Measurements from ENCODE around the gene KANSL1L. TPM values are rescaled to one million over a fixed set of nuclear protein-coding genes. Genes with fewer than 3 reads are reported as not detected.

KANSL1L gene
- total and polyA plus RNA-seq, 12 donors, result 4.0 to 27.3 (median 18.9) TPM

DNA sequence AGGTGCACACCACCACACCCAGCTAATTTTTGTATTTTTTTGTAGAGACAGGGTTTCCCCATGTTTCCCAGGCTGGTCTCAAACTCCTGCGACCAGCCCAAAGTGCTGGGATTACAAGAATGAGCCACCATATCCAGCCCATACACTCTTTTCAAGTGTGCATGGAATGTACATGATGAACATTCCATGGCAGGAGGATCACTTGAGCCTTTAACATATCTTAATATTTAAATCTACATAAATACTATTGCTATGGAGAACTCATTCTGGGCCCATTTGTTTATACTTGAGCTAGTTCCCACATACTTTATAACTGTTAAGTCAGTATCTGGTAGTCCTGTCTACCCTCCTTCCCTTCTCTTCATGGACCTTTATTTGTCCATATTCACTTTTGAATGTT is 120.3 kb downstream of the KANSL1L start:
- Histone ChIP-seq H3K4me1 (peaks cover 0 to 5% (median 0%) of the 10 kb centered on the region in 9 donors), H3K27ac (no peak overlapping the region), H3K4me3 (no peak overlapping the region), H3K9me3 (peaks cover 0 to 35% (median 11%) of the 10 kb centered on the region in 11 donors), H3K27me3 (no peaks in the 10 kb centered on the region), H3K36me3 (peaks cover 0 to 61% (median 5%) of the 10 kb centered on the region in 9 donors)
- TF ChIP-seq, protein P1, sequence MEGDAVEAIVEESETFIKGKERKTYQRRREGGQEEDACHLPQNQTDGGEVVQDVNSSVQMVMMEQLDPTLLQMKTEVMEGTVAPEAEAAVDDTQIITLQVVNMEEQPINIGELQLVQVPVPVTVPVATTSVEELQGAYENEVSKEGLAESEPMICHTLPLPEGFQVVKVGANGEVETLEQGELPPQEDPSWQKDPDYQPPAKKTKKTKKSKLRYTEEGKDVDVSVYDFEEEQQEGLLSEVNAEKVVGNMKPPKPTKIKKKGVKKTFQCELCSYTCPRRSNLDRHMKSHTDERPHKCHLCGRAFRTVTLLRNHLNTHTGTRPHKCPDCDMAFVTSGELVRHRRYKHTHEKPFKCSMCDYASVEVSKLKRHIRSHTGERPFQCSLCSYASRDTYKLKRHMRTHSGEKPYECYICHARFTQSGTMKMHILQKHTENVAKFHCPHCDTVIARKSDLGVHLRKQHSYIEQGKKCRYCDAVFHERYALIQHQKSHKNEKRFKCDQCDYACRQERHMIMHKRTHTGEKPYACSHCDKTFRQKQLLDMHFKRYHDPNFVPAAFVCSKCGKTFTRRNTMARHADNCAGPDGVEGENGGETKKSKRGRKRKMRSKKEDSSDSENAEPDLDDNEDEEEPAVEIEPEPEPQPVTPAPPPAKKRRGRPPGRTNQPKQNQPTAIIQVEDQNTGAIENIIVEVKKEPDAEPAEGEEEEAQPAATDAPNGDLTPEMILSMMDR (IDR thresholded peaks at IDR 0.05), result no peak
- 95 to 98% methylated on average over 1 of the region's 1 CpG for WGBS, 2 donors
- ATAC-seq (no peak), DNase-seq (no peak)
- intact Hi-C loops (cut with DNase I), result no loop called here

GRCh38 chr2:210049831-210050230 is 121.4 kb downstream of the KANSL1L start:
- Histone ChIP-seq H3K27me3 (no peaks in the 10 kb centered on the region), H3K36me3 (peaks cover 0 to 51% (median 2%) of the 10 kb centered on the region in 9 donors), H3K4me3 (no peak overlapping the region), H3K27ac (no peak overlapping the region), H3K9me3 (peaks cover 0 to 27% (median 7%) of the 10 kb centered on the region in 11 donors), H3K4me1 (peaks cover 0 to 5% (median 0%) of the 10 kb centered on the region in 9 donors)
- WGBS, 2 donors, result 90 to 92% methylated on average over 1 of the region's 1 CpG
- intact Hi-C loops (cut with DNase I), result no loop called here
- TF ChIP-seq, protein P1 (IDR thresholded peaks at IDR 0.05), result no peak
- no peak for ATAC-seq
- DNase-seq, result no peak

DNA sequence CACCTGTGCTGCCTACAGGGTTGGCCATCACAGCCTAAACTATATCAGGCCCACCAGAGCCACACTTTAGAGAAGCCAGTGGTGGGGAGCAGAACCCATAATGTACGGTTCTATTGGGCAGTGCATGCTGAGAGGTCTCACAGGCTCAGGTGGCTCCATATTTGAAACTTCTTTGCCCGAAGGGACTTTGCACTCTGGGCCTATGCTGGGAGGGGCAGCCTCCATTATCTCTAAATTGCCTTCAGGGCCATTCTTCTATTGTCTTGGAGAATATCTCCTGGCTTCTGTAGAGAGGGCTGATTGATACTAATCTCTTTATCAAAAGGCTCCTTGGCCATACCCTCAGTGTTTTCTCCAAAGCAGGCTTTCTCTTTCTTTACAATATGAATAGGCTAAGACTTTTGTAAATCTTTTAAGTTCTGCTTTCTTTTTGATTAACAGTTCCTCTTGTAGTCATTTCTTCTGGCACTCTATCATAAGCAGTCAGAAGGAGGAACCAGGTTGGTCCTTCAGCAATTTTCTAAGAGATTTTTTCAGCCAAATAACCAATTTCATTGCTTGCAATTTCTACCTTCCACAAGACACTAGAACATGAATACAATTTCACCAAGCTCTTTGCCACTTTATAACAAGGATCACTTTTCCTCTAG is 124.2 kb downstream of the KANSL1L start:
- no peak for ATAC-seq
- Histone ChIP-seq H3K4me1 (peaks cover 0 to 5% (median 0%) of the 10 kb centered on the region in 9 donors), H3K36me3 (peaks cover 0 to 51% (median 6%) of the 10 kb centered on the region in 9 donors), H3K9me3 (peaks cover 0 to 16% (median 4%) of the 10 kb centered on the region in 11 donors), H3K27me3 (no peaks in the 10 kb centered on the region), H3K27ac (no peak overlapping the region), H3K4me3 (no peak overlapping the region)
- WGBS, 2 donors, result 98% methylated on average over 2 of the region's 2 CpGs
- TF ChIP-seq, protein P1 (IDR thresholded peaks at IDR 0.05), result no peak
- no peak for DNase-seq
- intact Hi-C loops (cut with DNase I), result no loop called here

DNA sequence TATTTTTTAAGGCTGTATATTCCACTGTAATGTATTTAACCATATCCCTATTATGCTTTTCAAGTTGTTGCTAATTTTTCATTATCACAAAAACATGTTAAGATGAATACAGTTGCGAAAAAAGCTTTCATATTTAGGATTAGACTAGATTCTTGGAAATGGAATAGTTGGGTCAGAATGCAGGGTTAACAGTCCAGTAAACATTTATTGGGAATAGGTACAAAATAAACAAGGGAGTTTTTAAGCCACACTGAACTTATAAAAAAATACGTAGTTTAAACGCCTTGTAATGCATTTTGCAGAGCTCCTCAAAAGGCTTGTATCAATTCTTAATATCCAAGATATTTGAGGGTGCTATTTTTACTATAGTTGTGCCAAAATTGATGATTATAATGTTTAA is 133.1 kb downstream of the KANSL1L start:
- Histone ChIP-seq H3K27ac (no peak overlapping the region), H3K27me3 (no peaks in the 10 kb centered on the region), H3K9me3 (no peaks in the 10 kb centered on the region), H3K36me3 (peaks cover 0 to 52% (median 2%) of the 10 kb centered on the region in 9 donors), H3K4me1 (no peaks in the 10 kb centered on the region), H3K4me3 (no peak overlapping the region)
- DNase-seq (no peak), ATAC-seq (no peak)
- TF ChIP-seq, protein P1 (IDR thresholded peaks at IDR 0.05), result no peak
- intact Hi-C loops (cut with DNase I), result no loop called here
- 90 to 92% methylated on average over 3 of the region's 3 CpGs for WGBS, 2 donors
